Measurements from ENCODE around the gene CXXC4.

Gene CXXC4

DNA sequence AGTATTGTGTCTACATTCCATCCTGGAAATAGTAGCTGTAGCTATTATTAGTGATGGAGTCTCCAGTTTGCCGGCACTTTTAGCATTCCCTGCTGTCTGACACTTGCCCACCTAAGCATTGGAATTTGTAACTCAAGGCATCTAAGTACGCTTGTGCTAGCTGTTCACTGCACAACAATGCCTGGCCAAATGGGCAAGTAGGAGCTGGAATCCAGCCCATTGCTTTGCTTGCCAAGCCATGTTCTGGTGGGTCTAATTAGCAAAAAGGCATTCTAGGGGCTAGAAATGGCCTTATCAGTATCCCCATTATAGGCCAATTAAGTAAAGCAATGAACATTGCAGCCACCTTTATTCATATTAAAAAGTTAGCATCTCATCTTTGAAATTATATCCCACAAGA is 7.8 kb upstream of the CXXC4 start:
- H3K9me3 ChIP-seq, result no peaks in the 10 kb centered on the region
- no peaks in the 10 kb centered on the region for H3K4me1 ChIP-seq
- no peaks in the 10 kb centered on the region for H3K27me3 ChIP-seq
- no peaks in the 10 kb centered on the region for H3K36me3 ChIP-seq
- DNase-seq, result no peak
- no peak overlapping the region for H3K4me3 ChIP-seq (ENCODE audit: low read depth, low read length)
- TF ChIP-seq, protein P1, sequence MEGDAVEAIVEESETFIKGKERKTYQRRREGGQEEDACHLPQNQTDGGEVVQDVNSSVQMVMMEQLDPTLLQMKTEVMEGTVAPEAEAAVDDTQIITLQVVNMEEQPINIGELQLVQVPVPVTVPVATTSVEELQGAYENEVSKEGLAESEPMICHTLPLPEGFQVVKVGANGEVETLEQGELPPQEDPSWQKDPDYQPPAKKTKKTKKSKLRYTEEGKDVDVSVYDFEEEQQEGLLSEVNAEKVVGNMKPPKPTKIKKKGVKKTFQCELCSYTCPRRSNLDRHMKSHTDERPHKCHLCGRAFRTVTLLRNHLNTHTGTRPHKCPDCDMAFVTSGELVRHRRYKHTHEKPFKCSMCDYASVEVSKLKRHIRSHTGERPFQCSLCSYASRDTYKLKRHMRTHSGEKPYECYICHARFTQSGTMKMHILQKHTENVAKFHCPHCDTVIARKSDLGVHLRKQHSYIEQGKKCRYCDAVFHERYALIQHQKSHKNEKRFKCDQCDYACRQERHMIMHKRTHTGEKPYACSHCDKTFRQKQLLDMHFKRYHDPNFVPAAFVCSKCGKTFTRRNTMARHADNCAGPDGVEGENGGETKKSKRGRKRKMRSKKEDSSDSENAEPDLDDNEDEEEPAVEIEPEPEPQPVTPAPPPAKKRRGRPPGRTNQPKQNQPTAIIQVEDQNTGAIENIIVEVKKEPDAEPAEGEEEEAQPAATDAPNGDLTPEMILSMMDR (IDR thresholded peaks at IDR 0.05; ENCODE audit: low read depth, low read length), result no peak

DNA sequence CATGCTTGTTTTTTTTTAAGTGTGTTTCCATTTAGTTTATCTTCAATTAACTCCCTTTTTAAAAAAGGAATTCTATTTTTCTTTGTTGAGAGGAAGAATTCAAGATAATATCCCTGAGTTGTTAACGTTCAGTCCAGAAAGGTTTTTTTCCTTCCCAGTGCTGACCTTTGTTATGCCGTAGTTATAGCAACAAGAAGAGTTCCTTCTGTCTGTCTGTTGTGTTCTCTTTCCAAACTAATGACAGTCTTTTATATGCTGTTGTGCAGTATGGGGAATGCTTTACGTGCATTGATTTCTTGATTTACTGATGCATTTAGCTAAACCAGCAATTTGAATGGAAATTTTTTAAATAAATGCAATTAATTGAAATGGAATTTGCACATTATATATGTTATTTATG is 6.6 kb upstream of the CXXC4 start:
- DNase-seq, result no peak
- no peaks in the 10 kb centered on the region for H3K36me3 ChIP-seq
- H3K4me1 ChIP-seq, result no peaks in the 10 kb centered on the region
- TF ChIP-seq, protein P1 (IDR thresholded peaks at IDR 0.05; ENCODE audit: low read depth, low read length), result no peak
- H3K9me3 ChIP-seq, result no peaks in the 10 kb centered on the region
- H3K27me3 ChIP-seq, result no peaks in the 10 kb centered on the region
- no peak overlapping the region for H3K4me3 ChIP-seq (ENCODE audit: low read depth, low read length)

DNA sequence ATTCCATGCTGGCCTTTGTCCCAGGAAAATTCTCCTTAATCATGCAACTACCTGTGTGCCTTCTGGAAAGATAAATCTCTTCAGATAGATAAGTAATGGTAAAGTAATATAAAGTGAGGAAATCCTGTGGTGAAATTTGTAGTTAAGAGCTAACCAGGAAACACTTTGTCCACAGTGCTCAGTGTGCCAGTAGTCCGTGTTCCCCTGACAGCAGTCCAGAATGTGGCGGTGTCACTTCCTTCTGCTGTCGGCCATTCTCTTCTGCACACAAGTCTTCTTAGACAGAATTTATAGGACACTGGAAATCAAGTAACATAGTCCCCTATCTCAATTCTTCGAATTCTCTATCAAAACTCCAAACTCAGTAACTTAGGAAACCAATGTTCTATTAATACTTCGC is 5.7 kb upstream of the CXXC4 start:
- no peaks in the 10 kb centered on the region for H3K36me3 ChIP-seq
- no peaks in the 10 kb centered on the region for H3K9me3 ChIP-seq
- TF ChIP-seq, protein P1 (IDR thresholded peaks at IDR 0.05; ENCODE audit: low read depth, low read length), result no peak
- H3K4me1 ChIP-seq, result no peaks in the 10 kb centered on the region
- H3K4me3 ChIP-seq (ENCODE audit: low read depth, low read length), result no peak overlapping the region
- DNase-seq, result no peak
- H3K27me3 ChIP-seq, result no peaks in the 10 kb centered on the region

DNA sequence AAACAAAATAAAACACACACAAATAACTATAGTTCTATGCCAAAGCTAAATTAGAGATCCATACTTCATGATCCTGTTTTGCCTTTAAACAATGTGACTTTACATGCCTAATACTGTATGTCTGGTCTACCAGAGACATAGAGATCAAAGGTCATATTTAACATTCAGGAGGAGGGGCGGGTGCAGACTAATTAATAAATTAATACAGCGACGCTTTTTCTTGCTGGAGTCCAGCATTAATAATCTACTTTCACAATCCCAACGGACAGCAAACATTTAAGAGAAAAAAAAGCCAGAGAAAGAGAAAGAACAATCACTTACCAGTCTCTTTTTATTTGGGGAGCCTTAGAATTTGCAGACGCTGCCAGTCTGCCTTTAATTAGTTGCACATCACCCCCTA is 509 bp downstream of the CXXC4 start:
- no peaks in the 10 kb centered on the region for H3K27me3 ChIP-seq
- DNase-seq, result no peak

DNA sequence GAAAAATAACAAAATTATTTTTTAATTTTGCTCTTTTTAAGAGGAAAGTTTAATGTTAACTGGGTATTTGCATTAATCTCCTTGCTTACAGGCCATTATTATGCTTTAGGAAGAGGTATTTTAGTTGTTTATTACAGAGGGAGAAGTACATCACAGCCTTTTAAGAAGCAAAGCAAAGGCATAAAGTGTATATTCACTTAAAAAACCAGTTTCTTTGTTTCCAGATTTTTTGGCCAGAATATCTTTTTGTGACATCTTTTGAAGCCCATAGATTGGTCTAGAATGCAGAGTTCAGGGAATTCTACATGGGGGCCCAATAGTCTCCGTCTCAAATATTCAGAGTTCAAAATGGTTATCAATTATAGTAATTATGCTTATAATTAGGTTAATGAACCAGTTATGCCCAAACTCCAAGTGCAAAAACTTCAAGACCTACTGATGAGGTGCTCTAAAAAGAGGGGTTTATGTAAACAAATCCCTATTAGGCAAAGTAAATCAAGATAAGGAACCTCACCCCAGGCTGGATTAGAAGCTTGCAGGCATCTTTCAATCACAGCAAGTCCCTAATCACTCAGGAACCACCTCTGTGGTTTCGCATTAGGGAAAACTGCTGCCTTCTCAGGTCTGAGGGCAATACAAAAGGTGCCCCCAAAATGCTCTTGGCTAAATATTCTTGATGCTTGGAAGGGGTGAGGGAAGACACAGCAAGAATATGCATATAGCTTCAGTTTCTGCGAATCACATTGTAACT is 1.4 kb downstream of the CXXC4 start:
- Histone ChIP-seq H3K9me3 (no peaks in the 10 kb centered on the region), H3K27me3 (no peaks in the 10 kb centered on the region), H3K4me3 (ENCODE audit: low read depth, low read length) (peak overlapping the region; percentile 93), H3K4me1 (peaks cover 4% of the 10 kb centered on the region), H3K36me3 (no peaks in the 10 kb centered on the region)
- TF ChIP-seq, protein P1 (IDR thresholded peaks at IDR 0.05; ENCODE audit: low read depth, low read length), result no peak
- no peak for DNase-seq

More for the DNA sequence above, 509 bp downstream of the CXXC4 start:
- Histone ChIP-seq H3K9me3 (no peaks in the 10 kb centered on the region), H3K36me3 (no peaks in the 10 kb centered on the region), H3K4me3 (ENCODE audit: low read depth, low read length) (peak overlapping the region; percentile 93), H3K4me1 (no peaks in the 10 kb centered on the region)
- TF ChIP-seq, protein P1 (IDR thresholded peaks at IDR 0.05; ENCODE audit: low read depth, low read length), result no peak

DNA sequence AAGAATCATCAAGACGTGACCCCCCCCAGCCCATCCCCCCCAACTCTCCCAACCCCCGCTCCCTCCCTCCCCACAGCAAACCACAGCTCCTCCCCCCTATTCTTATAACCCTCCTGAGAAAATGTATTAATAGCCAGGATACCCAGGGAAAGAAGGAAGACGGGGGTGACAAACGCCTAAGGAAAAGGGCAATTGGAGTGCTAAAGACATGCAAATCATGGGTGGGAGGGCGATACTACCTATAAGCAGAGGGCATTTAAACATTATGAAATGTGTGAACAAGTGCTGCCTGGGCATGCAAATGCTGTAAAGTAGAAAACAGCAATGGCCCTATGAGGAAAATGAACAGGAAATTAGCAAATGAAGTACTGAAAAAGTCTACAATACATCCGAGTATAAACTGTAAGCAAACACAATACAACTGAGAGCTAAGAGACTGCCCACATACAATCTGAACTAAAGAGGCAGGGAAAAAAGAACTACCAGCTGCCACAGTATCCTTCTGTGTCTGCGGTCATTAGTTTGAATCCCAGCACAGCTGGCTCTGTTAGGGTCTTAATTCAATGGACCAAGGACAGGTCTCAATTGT is 2.4 kb downstream of the CXXC4 start:
- Histone ChIP-seq H3K27me3 (no peaks in the 10 kb centered on the region), H3K4me1 (peaks cover 13% of the 10 kb centered on the region), H3K9me3 (no peaks in the 10 kb centered on the region), H3K36me3 (no peaks in the 10 kb centered on the region), H3K4me3 (ENCODE audit: low read depth, low read length) (peak overlapping the region; percentile 93)
- TF ChIP-seq, protein P1 (IDR thresholded peaks at IDR 0.05; ENCODE audit: low read depth, low read length), result no peak
- peak; percentile 37 for DNase-seq
